ENCODE measurements around the gene OGFOD3.

The OGFOD3 gene

DNA sequence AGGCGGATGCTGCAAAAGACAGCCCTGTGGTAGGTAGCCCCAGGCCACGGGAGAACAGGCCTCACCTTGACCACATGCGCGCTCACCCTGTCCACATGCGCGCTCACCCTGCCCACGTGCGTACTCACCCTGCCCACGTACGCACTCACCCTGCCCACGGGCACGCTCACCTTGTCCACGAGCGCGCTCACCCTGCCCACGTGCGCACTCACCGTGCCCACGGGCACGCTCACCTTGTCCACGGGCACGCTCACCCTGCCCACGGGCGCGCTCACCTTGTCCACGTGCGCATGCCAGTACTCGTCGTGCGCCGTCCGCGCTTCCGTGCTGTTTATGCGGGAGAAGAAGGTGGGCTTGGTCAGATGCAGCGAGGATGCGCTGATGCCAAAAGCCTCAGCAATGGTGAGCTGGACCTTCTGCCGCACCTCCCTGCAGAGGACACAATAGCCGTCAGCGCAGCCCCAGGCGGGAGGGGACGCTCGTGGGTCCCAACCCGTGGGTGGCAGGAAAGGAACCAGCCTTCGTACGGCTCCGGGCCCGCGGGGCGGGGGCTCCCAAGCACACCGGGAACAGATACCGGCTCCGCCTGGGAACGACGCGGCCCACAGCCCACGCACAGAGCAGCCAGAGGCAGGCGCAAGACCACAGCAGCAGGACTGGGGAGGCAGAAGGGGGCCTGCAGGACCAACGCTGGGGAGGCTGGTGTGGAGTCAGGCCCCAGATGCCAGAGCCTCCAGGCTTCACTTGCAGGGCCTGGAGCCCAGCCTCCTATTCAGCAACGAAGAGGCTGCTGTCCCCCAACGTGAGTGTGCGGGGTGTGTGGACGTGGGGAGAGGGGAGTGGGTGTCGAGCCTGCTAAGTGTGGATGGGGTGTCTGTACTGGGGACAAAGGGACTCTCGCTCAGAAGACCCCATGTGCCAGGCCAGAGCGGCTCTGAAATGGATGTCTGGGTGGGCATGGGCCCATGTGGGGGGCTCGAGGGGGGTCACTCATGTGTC lies 14.4 kb downstream of the OGFOD3 start:
- DNase-seq, result no peak

GRCh38 chr17:82402865-82403264 lies 15.5 kb downstream of the OGFOD3 start:
- DNase-seq, result no peak

GRCh38 chr17:82400830-82401229 lies 17.6 kb downstream of the OGFOD3 start:
- DNase-seq, result no peak

GRCh38 chr17:82400206-82400605 lies 18.2 kb downstream of the OGFOD3 start:
- DNase-seq, result peak; percentile 22

DNA sequence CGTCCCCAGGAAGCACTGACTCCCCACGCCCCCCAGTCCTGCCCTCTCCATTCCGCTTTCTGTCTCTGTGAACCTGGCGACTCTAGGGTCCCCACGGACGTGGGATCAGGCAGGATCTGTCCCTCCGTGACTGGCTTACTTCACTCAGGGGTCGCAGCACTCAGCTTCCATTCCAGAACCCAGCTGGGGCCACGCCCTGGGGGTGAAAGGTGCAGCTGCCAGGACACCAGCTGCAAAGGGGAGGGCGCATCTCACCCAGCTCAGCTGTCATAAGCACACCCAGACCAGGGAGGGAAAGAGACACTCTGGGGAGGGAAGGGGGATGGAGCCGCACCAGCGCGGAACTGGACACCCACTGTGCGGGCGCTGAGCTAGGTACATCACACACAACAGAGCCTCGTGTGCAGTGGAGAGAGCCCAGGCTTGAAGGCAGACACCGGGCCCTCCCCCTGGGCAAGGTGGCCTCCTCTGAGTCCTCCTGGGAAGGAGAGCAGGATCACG lies 18.7 kb downstream of the OGFOD3 start:
- peak; percentile 75 for DNase-seq

GRCh38 chr17:82399041-82399441 lies 19.3 kb downstream of the OGFOD3 start:
- peak; percentile 99 for DNase-seq

DNA sequence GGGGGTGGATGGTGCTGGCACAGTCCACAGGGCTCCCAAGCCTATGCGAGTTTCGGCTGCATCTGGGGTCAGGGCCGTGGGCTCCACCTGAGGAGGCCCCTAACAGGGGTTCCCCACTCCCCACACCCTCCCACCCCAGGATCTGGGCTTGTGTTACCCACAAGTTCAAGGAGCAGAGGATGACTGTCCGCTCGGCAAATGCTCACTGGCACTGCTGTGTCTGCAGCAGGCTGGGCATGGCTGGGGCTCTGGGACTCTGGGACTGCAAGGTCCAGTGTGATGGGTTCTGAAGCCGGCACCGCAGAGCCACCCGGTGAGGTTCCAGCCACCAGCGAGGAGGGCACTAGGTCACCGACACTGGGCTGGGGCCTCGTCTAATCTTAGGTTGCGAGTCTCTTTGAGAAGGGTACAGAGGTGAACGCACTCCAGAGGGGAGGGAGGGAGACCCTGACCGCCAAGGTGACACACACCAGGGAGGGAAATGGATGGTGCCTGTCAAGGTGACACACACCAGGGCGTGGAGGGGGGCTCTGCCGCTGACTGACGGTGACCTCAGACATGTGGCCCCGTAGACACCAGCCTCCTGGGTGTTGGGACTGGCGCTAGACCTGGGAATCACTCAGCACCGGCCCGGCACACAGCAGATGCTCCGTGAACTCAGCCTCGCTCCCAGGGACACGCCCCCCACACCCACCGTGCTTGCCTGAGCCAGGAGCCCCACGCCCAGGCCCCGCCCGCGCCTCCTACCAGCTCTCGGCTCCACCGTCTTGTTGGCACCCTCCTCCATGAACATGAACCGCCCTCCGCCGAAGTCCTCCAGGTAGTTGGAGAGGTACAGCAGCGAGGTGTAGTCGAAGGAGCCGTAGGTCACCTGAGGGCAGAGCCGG lies 20.7 kb downstream of the OGFOD3 start:
- DNase-seq, result peak; percentile 18

DNA sequence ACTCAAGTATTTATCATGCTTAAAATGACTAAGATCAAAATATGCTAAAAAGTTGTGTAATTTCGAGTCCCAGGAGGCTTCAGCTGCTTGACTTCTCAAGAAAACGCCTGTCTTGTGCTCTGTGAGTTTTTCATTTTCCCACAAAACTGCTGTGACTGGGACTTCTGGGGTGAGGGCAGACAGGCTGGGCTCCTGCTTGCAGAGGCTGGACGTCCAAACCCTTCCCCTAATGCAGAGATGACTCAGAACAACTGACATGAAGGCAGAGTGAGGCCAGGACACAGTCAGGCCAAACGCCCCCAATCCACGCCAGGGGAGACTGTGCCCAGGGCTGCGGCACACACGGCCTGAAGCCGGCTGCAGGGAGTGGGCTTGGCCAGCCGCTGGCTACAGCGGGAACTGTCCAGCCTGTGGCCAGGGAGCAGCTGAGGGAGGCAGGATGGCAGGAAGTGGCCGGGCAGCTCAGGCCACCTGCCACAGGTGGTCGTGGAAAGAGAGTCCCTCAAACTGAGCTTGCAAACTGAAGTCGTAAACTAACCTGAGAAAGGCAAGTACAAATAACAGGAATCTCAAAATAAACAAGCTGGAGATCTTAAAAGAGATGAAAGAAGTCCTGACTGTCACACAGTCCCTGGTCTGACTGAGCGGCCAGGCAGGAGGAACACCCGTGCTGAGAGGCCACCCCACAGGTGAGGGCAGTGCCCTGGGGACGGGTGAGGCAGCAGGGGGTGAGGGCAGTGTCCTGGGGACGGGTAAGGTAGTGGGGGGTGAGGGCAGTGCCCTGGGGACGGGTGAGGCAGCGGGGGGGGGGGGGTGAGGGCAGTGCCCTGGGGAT lies 21.6 kb downstream of the OGFOD3 start:
- no peak for DNase-seq

GRCh38 chr17:82394278-82394677 lies 24.1 kb downstream of the OGFOD3 start:
- DNase-seq, result no peak

DNA sequence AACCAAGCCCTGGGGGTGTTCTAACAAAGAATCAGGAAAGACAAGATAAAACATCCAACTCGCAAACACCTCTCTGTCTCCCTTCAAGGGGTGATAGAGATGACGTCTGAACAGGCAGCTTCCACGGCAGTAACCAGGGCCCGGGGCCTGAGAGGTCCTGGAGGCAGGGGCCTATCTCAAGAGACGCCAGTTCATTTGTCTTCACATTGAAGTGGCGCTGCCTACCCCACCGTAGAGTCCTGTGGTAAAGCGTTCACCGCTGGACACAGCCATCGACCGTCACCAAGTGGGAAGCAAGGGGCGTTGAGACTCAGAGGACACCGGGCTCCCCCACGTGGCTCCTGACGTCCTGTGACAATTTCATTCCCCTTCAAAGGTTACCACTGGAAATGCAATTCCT lies 25.4 kb downstream of the OGFOD3 start:
- no peak for DNase-seq

DNA sequence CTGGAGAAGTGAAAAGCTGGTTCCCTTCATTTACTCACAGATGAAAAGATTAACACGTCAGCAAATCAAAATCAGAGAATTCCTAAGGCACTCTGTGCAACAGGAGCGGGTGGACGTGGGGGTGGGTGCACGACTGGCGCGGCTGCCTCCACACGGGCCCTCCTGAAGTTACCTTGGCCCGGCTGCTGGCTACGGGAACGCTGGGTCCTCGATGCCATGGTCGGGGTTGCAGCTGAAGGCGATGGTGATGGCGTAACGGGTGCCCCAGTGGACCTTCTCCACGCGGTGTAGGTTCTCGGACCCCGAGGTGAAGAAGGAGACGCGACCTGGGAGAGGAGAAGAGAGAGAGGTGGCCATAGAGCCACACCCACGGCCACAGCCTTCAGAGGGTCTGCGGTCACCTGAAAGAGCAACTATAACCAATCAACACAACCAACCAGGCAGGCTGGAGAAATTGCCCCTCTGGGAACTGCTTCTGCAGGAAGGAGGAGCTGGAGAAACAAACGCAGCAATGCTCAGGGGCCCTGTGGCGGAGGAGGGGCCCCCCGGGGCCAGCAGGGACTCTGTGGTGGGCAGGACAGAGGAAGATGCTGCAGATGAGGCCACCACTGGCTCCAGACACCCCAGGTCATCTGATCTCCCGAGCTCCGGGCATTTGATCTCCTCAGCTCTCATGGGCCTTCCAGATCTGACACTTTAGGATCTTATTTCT lies 26.0 kb downstream of the OGFOD3 start:
- no peak for DNase-seq

- no peak for DNase-seq
These were observed 26.8 kb downstream of the OGFOD3 start for GRCh38 chr17:82391496-82392066.

GRCh38 chr17:82390860-82391435 lies 27.4 kb downstream of the OGFOD3 start:
- no peak for DNase-seq

GRCh38 chr17:82390015-82390859 lies 28.1 kb downstream of the OGFOD3 start:
- no peak for DNase-seq

DNA sequence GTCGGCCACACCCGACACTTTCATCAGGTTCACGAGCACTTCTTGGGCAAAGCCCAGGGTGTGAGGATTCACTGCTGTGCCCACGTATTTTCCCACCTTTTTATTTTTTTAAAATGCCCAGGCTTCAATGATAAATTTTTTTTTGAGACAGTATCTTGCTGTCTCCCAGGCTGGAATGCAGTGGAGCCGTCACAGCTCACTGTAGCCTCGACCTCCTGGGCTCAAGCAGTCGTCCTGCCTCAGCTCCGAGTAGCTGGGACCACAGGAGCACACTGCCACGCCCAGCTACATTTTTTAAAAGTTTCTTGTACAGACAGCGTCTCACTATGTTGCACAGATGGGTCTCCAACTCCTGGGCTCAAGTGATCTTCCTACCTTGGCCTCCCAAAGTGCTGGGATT lies 29.0 kb downstream of the OGFOD3 start:
- no peak for DNase-seq

DNA sequence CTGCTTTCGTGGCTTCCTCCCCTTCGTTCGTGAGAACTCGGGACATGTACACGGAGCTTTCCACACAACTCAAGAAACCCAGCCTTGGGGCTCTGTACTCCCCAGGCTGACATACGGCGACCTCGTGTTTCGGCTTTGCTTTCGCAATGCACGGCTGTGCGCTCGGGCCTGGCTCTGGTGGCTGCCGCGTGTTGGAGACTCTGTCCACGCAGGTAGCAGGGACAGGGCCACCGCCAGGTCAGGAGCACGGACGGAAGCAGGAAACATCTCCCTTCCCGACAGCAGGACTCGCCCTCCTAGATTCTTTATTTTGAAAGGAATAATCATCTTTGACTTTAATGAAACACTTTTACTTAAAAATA lies 29.5 kb downstream of the OGFOD3 start:
- no peak for DNase-seq

DNA sequence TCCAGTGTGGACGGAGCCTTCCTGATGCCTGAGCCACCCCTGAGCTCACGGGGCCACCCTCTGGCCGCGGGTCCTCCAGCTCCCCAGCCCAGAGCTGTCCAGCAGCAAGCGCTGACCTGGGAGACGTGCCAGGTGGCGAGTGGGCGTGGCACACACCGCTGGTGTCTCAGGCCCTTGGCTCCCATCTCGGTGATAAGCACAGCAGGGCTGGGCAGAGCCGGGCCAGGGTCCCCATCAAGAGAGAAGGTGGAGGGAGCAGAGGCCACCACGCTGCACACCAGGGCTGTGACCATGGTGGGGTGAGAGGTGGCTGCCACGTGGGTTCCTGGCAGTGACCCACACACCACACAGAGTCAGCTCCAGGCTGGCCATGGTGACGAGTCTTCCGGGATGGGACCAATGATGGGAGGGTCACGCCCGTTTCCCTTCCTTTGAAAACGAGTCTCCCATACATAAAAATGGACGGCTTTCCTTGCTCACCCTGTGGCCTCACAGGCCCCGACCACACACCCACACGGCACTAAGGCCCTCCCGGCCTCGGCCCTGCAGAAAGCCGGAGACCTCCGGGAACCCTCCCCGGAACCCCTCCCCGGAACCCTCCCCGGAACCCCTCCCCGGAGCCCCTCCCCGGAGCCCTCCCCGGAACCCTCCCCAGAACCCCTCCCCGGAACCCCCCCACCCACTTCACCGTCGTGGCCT lies 30.0 kb downstream of the OGFOD3 start:
- DNase-seq, result no peak

DNA sequence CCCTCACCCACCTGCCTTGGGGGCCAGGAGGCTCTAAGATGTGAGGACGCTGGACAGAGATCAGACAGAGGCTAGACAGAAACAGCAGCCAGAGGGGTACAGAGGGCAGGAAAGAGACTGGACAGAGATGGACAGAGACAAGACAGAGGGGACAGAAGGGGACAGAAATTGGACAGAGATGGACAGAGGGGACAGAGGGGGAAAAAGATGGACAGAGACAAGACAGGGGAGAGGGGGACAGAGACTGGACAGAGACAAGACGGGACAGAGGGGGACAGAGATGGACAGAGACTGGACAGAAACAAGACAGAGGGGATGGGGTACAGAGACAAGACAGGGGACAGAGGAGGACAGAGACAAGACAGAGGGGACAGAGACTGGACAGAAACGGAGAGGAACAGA lies 30.7 kb downstream of the OGFOD3 start:
- no peak for DNase-seq

DNA sequence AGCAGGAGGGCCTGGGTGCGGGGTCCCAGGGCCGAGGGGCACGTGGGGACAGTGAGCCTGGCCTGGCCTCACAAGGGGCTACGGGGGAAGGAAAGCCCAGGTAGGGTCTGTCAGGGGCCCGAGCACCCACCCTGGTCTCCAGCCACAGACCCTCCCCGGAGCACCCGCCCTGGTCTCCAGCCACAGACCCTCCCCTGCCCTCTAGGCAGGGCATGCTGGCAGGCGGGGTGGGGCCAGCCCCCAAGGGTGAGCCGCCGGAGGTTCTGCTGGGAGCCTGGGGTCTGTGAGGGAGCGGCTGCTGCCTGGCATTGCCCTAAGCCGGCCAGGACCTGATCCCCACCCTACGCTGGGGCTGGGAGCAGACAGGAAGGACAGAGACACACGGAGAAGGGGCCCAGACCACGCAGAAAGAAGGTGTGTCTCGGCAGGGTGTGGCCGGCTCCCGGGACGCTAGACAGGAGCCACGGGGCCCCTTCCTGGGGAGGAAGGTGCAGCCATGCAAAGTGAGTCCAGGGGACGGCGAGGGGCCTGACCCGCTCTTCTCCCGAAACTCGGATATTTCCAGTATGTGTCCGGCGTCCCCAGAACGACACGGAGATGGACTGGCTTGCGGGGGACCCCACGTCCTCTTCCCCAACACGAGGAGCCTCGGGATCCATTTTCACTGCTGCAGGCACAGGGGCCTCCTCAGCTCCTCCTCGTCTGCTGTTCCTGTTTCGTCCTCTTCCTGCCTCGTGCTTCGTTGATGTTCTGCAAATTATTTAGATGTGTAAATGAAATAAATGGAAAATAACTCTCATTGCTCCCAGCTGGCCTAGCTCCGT lies 31.3 kb downstream of the OGFOD3 start:
- DNase-seq, result no peak

All from NCI-H1694 treated with DMSO at 0.1 percent for 48 hours (cell line).